ENCODE measurements around the gene CHD9.
A peak's percentile ranks its signal among the peaks of the same experiment; 100 is the strongest.
"Not testable (repeated sequence)": the region's sequence is repeated elsewhere in the genome, so short reads cannot be mapped to it uniquely, and the experiment has no call there.

CHD9 gene

GRCh38 chr16:53042235-53042701 lies 12.5 kb upstream of the CHD9 start:
- Mint-ChIP-seq H3K27ac (no peak overlapping the region), H3K4me1 (ENCODE audit: low read depth) (no peaks in the 10 kb centered on the region), H3K36me3 (ENCODE audit: low read depth) (no peaks in the 10 kb centered on the region), H3K4me3 (no peak overlapping the region), H3K27me3 (ENCODE audit: low read depth) (peaks cover 9% of the 10 kb centered on the region), H3K9me3 (no peaks in the 10 kb centered on the region)

DNA sequence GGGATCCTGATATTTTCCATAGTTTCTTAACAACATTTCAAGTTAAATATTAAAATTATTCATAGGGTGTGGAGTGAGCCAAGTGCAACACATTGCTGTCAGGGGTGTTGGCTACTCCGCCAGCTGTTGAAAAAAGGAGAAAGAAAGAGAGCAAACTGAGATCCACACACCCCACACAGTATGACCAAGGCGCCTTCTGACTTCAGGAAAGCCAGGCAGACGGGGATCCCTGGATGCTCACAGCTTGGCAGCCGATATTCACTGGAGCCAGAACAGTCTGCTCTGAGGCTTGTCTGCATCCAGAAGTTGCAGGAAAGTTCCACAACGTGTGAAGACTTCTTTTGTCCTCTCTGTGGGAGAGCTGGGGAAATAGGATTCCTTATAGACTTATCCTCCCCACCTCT lies 11.4 kb upstream of the CHD9 start:
- H3K4me1 Mint-ChIP-seq (ENCODE audit: low read depth), result no peaks in the 10 kb centered on the region
- H3K36me3 Mint-ChIP-seq (ENCODE audit: low read depth), result no peaks in the 10 kb centered on the region
- H3K9me3 Mint-ChIP-seq, result no peaks in the 10 kb centered on the region
- H3K27me3 Mint-ChIP-seq (ENCODE audit: low read depth), result peaks cover 10% of the 10 kb centered on the region
- no peak overlapping the region for H3K27ac Mint-ChIP-seq
- H3K4me3 Mint-ChIP-seq, result no peak overlapping the region

GRCh38 chr16:53043986-53044601 lies 10.7 kb upstream of the CHD9 start:
- H3K36me3 Mint-ChIP-seq (ENCODE audit: low read depth), result no peaks in the 10 kb centered on the region
- H3K27ac Mint-ChIP-seq, result no peak overlapping the region
- no peak overlapping the region for H3K4me3 Mint-ChIP-seq
- peaks cover 12% of the 10 kb centered on the region for H3K27me3 Mint-ChIP-seq (ENCODE audit: low read depth)
- H3K4me1 Mint-ChIP-seq (ENCODE audit: low read depth), result no peaks in the 10 kb centered on the region
- H3K9me3 Mint-ChIP-seq, result no peaks in the 10 kb centered on the region

GRCh38 chr16:53045341-53046220 lies 9.2 kb upstream of the CHD9 start:
- no peak overlapping the region for H3K27ac Mint-ChIP-seq
- H3K4me3 Mint-ChIP-seq, result no peak overlapping the region
- H3K27me3 Mint-ChIP-seq (ENCODE audit: low read depth), result peaks cover 10% of the 10 kb centered on the region

GRCh38 chr16:53047515-53047914 lies 7.3 kb upstream of the CHD9 start:
- H3K9me3 Mint-ChIP-seq; H3K27me3 Mint-ChIP-seq (ENCODE audit: low read depth); H3K4me1 Mint-ChIP-seq (ENCODE audit: low read depth); H3K4me3 Mint-ChIP-seq; H3K27ac Mint-ChIP-seq; H3K36me3 Mint-ChIP-seq (ENCODE audit: low read depth): not testable (repeated sequence)

More at GRCh38 chr16:53045341-53046220, 9.2 kb upstream of the CHD9 start:
- no peaks in the 10 kb centered on the region for H3K4me1 Mint-ChIP-seq (ENCODE audit: low read depth)
- no peaks in the 10 kb centered on the region for H3K36me3 Mint-ChIP-seq (ENCODE audit: low read depth)
- no peaks in the 10 kb centered on the region for H3K9me3 Mint-ChIP-seq

DNA sequence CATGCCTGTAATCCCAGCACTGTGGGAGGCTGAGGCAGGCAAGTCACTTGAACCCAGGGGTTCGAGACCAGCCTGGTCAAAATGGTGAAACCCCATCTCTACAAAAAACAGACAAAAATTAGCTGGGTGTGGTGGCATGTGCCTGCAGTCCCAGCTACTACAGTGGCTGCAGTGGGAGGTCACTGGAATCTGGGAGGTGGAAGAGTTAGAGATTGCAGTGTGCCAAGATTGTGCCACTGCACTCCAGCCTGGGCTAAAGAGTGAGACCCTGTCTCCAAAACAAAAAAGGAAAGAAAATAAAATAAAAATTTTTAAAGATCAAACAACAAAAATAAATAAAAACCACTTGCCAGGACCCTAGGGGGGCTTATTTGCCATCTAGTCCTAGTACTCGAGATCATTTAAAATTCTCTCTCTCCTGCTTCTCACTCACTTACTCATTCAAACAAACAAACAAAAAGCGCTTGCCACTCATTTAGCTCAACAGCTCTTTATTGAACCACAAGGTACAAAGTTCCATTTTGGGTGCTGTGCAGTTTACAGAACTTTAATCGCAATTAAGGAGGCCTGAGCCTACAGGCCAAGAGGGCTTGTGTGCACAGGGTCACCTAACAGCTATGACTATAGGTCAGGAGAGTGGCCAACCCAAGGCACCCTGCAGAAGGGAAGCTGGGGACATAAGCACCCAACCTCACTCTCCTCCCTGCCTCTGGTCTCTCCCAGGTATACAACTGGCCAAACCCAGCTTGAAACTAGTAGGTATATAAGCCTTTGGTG lies 6.5 kb upstream of the CHD9 start:
- Mint-ChIP-seq H3K27ac (no peak overlapping the region), H3K36me3 (ENCODE audit: low read depth) (no peaks in the 10 kb centered on the region), H3K27me3 (ENCODE audit: low read depth) (peaks cover 8% of the 10 kb centered on the region), H3K4me3 (no peak overlapping the region), H3K9me3 (no peaks in the 10 kb centered on the region), H3K4me1 (ENCODE audit: low read depth) (peaks cover 6% of the 10 kb centered on the region)

DNA sequence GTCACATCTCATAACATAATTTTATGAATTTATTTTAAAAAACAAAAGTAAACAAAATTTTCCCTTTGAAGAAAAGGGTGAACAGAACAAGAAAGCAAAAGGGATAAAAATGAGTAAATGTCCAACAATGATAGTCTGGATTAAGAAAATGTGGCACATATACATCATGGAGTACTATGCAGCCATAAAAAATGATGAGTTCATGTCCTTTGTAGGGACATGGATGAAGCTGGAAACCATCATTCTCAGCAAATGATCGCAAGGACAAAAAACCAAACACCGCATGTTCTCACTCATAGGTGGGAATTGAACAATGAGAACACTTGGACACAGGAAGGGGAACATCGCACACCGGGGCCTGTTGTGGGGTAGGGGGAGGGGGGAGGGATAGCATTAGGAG lies 3.5 kb upstream of the CHD9 start:
- not testable (repeated sequence) for H3K27me3 Mint-ChIP-seq (ENCODE audit: low read depth); H3K27ac Mint-ChIP-seq; H3K36me3 Mint-ChIP-seq (ENCODE audit: low read depth); H3K4me3 Mint-ChIP-seq; H3K9me3 Mint-ChIP-seq
- H3K4me1 Mint-ChIP-seq (ENCODE audit: low read depth), result peaks cover 20% of the 10 kb centered on the region

GRCh38 chr16:53052519-53053501 lies 2.0 kb upstream of the CHD9 start, which contains the start of gene CHD9NB:
Gene CHD9NB, minus strand, starts transcription at chr16:53052897. Its CDS starts 8,739 bp downstream, at chr16:53044158.
- Mint-ChIP-seq H3K4me1 (ENCODE audit: low read depth) (peaks cover 20% of the 10 kb centered on the region), H3K4me3 (peak within 1 kb of the TSS; percentile 34), H3K36me3 (ENCODE audit: low read depth) (no peaks in the 10 kb centered on the region), H3K27ac (peak within 1 kb of the TSS; percentile 12), H3K27me3 (ENCODE audit: low read depth) (peaks cover 3% of the 10 kb centered on the region), H3K9me3 (no peaks in the 10 kb centered on the region)

DNA sequence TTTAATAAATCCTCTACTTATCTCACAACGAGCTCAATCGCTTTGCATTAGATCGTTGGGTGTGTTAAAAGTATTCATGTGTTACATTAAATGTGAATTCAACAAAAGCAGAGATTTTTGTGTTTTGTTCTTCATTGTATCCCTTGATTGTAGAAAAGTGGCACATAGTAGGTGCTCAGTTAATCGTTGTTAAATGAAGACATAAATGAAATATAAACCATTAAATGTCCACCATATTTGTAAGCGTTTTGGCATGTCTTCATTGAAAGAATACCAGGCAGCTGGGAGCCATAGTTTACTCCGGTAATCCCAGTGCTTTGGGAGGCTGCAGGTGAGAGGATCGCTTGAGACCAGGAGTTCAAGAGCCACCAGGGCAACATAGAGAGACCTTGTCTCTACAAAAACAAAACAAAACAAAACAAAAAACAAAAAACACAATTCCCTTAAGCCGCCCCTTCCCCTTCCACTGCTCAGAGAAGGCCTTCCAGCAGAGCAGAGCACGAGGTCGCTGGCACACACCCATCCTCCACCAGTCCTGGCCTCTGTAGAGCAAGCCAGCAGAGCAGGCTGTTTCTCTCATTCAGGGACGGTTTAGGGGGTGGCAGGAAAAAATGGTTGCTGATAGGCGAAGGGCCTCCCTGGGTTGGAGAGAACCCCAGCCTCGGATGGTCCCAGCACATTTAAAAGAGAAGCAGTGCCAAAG lies 673 bp upstream of the CHD9 start:
- Mint-ChIP-seq H3K9me3 (no peaks in the 10 kb centered on the region), H3K4me1 (ENCODE audit: low read depth) (peaks cover 26% of the 10 kb centered on the region), H3K36me3 (ENCODE audit: low read depth) (no peaks in the 10 kb centered on the region), H3K4me3 (peak overlapping the region; percentile 88), H3K27me3 (ENCODE audit: low read depth) (no peaks in the 10 kb centered on the region), H3K27ac (peak overlapping the region; percentile 45)

DNA sequence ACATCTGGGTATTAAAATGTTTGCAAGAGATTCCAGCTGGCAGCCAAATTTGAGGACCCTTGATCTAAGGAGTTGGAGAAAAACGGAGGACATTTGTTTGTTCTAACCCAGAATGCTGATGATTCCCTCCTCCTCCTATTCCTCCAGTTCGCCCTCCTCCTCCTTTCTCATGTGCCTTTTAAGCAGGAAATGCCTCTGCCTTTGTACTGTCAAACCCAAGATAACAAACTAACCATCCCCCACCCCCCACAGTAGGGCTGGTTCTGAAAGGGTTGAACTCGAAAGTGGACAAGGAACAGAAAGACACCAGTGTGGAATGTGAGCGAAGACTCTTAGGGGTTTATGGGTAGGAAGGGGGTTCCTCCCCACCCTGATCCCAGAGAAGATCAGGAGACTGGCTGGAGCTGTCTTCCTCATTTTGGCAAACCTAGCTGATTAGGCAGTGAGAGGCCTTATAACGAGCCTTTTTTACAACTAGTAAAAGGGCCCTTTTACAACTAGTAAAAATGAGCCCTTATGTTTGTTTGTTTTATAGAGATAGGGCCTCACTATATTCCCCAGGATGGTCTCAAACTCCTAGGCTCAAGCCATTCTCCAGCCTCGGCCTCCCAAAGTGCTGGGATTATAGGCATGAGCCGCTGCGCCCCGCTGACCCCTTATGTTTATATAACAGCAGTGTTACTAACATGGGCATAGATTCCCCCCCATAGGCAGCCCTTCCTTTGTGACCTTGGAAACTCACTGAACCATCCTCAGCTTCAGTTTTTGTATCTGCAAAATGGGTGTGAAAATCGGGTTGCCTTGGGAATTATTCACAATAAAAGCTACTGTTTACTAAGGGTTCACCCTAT lies 975 bp downstream of the CHD9 start:
- Mint-ChIP-seq H3K36me3 (ENCODE audit: low read depth) (no peaks in the 10 kb centered on the region), H3K4me1 (ENCODE audit: low read depth) (peaks cover 26% of the 10 kb centered on the region), H3K27ac (peak overlapping the region; percentile 74), H3K27me3 (ENCODE audit: low read depth) (no peaks in the 10 kb centered on the region), H3K4me3 (peak overlapping the region; percentile 88), H3K9me3 (no peaks in the 10 kb centered on the region)

GRCh38 chr16:53056392-53056881 lies 1.6 kb downstream of the CHD9 start:
- peaks cover 29% of the 10 kb centered on the region for H3K4me1 Mint-ChIP-seq (ENCODE audit: low read depth)
- H3K36me3 Mint-ChIP-seq (ENCODE audit: low read depth), result no peaks in the 10 kb centered on the region
- H3K9me3 Mint-ChIP-seq, result no peaks in the 10 kb centered on the region
- no peak overlapping the region for H3K27ac Mint-ChIP-seq
- no peaks in the 10 kb centered on the region for H3K27me3 Mint-ChIP-seq (ENCODE audit: low read depth)
- no peak overlapping the region for H3K4me3 Mint-ChIP-seq

DNA sequence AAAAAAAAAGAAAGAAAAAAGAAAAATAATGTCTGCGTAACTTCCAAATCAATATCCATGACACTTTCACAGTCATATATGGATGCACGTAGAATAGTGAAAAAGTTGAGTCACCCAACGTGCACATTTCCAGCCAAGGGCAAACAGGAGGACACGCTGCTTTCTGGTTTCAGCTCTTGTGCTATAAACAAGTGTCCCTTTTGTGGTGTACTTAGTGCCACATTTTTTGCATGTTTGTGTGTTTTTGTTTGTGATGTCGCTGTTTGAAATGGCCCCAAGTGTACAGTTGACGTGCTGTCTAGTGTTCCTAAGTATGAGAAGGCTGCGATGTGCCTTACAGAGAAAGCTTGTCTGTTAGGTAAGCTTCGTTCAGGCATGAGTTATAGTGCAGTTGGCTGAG lies 2.9 kb downstream of the CHD9 start:
- Mint-ChIP-seq H3K27ac (no peak overlapping the region), H3K4me3 (no peak overlapping the region), H3K4me1 (ENCODE audit: low read depth) (peaks cover 31% of the 10 kb centered on the region), H3K36me3 (ENCODE audit: low read depth) (no peaks in the 10 kb centered on the region), H3K9me3 (no peaks in the 10 kb centered on the region), H3K27me3 (ENCODE audit: low read depth) (no peaks in the 10 kb centered on the region)

All from T-helper 1 cell treated with Interleukin-12 subunit alpha and Interleukin-12 subunit beta and Interleukin-4 antibody, amounts not matched to agents 30 μg/mL and 1 μg/mL, for 36 hours (primary cell).